ENCODE data around the gene PYGO1.
"Not testable (repeated sequence)": the region's sequence is repeated elsewhere in the genome, so short reads cannot be mapped to it uniquely, and the experiment has no call there.

DNA sequence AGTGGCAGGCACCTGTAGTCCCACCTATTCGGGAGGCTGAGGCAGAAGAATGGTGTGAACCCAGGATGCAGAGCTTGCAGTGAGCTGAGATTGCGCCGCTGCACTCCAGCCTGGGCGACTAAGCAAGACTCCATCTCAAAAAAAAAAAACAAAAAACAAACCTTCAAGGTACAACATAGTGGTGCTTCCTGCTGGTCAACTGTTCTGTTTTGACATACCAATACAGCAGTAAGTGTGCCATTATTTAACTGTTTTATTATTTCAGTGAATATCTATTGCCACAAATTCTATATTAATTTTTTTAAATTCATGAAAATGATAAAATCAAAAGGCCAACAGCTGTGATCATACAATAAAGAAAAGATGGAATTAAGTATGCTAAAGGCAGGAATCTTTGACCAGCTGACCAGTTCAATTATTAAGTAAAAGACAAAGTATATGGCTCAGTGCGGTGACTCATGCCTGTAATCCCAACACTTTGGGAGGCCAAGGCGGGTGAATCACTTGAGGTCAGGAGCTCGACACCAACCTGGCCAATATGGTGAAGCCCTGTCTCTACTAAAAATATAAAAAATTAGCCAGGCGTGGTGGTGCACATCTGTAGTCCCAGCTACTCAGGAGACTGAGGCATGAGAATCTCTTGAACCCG is 99.1 kb downstream of the PYGO1 start:
- TF ChIP-seq ZFP3, ZFP30, ZNF8 (CRISPR knock-in tag; IDR thresholded peaks at IDR 0.05): not testable (repeated sequence)
